NK-92 (cell line): Measurements from ENCODE around the gene SH2D2A.

Source experiments
- DNase-seq: peaks from one replicate; lab custom pipeline; 2025; ENCODE audit not compliant: unreplicated experiment; lab: John Stamatoyannopoulos, UW

The SH2D2A gene

DNA sequence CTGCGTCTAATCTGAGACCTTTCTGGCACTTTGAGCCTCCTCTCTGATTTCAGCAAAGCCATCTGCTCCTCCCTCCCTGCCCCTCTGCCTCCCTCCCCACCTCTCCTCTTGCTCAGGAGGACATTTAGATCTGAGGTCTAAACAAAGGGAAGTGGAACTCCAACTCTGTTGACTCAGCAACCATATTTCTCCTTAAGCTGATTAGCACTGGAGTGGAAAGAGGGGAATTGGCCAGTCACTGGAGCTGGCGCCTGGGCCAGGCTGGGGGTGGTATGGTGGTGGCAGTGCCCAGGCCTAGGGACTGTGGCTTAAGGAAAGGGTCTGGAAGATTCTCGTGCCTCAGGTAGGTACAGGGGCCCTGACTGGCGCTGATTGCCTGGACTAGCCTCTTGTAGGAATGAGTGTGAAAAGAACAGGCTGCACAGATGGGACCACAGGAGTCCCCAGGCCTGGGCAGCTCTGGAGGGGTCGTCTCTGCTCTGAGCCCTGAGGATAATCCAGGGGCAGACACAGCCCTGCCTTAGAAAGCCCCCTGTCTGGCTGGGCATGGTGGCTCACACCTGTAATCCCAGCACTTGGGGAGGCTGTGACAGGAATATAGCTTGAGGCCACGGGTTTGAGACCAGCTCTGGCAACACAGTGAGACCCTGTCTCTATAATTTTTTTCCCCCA lies 11.9 kb downstream of the SH2D2A start:
- DNase-seq = no peak

- no peak for DNase-seq
Observed at GRCh38 chr1:156804026-156804425, 12.6 kb downstream of the SH2D2A start.

- no peak for DNase-seq
Observed at GRCh38 chr1:156803086-156803851, 13.4 kb downstream of the SH2D2A start.

DNA sequence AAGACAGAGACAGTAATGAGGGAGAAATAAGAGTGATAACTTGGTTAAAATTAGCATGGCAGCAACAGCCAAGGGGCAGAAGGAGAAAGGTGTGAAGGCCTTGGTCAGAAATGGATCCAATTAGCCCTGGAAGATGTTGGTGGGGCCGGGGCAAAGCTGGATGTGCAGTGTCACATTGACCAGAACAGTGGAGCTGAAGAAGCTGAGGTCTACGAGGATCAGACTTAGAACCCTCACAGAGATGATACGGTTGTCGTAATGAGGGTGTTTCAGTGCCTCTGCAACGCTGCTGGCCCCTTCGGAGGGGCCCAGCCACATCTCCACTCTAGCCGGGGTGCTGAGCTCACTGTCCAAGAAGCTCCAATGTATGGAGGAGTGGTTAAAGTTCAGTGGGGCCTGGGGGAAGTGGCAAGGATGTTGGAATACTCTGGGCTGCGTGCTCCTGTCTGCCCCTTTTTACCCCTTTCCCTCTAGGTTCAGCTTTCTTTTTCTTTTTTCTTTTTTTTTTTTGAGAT lies 14.2 kb downstream of the SH2D2A start:
- DNase-seq = no peak

GRCh38 chr1:156801409-156802121 lies 15.1 kb downstream of the SH2D2A start:
- DNase-seq = no peak

- no peak for DNase-seq
Observed at GRCh38 chr1:156797212-156797871, 19.3 kb downstream of the SH2D2A start.

DNA sequence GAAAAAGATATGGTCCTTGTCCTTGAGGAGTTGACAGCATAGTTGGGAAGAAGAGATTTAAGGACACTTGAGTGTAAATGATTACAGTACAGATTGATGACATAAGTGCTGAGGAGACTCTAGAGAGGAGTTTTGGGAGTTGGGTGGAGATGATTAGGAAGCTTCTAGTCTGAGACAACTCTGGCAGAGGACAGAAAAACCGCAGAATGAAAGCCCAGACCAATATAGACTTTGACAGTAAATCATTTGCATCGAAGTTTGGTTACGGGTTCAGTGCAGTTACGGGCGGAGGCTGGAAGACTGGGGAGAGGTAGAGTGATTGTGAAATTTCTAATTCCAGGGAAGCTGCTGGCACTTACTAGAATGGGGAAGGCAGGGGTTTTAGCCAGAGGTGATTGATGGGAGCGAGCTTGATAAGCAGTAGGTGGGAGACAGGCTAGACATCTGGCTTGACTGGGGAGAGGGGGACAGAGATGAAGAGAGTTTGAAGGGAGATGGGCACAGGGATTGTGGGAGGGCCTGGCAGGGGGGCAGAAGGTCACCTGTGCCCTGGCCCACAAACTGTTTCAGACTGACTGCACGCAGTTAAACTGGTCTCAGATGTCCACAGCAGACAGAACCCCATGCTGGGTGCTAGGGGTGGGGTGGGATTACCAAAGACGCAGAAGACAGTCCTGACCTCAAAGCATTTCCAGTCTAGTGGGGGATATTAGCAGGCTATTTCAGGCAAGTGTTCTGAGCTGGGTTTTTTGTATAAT lies 20.1 kb downstream of the SH2D2A start:
- no peak for DNase-seq

DNA sequence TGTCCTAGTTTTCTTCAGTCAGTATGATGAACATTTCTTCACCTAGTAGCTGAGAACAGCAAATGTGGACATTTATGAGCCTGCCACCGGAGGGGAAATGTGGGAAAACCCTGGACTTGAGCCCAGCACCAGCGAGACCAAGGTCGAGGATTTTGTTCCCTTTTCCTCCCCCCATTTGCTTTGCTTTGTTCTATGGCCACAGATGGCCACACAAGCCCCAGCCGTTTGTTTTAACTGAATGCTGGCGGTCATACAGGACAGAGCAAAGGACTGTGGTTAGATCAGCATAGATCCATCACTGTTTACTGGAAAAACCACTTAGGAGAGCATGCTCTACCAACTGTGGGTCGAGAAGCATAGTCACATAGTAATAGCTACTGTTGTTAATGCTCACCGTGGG lies 20.9 kb downstream of the SH2D2A start:
- no peak for DNase-seq

DNA sequence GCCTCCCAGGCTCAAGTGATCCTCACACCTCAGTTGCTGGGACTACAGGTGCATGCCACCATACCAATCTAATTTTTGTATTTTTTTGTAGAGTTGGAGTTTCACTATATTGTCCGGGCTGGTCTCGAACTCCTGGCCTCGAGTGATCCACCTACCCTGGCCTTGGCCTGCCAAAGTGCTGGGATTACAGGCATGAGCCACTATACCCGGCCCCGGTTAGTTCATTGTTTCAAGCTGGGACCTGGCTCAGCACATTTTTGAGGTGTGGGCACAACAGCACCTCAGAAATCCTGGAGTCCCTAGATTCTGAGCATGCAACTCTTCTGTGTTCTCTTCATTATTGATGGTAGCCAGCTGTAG lies 21.3 kb downstream of the SH2D2A start:
- DNase-seq = no peak

DNA sequence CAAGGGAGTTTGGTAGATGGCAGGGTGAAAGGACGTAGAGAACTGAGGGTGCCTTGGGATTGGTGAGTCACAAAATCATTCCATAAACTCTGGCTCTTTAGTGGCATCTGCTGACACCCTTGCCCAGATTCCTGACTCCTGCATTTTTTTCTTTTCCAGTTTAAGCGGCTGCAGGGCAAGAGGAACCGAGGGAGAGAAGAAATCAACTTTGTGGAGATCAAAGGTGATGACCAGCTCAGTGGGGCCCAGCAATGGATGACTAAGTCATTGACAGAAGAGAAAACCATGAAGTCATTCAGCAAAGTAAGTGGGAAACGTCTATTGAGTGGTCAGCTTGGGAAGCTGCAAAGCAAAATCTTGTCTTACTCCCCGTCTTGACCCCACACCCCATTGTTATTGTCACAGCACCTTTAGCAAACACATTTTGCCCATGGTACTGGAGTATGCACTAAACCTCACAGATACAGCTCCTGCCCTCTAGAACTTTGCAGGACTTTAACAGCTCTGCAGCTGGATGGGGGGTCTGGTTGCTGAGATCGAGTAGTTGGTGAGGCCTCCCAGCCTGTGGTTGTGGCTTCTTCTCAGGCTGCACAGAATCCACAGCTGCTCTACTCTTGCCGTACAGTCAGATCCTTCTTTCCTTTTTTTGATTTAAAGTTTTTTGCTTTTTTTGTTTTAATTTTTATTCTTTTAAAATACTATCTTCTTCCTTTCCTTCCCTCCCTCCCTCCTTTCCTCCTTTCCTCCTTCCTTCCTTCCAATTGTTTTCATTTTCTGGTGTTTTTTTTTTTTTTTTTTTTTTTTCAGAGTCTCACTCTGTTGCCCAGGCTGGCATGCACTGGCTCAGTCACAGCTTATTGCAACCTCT lies 21.9 kb downstream of the SH2D2A start:
- DNase-seq = no peak

DNA sequence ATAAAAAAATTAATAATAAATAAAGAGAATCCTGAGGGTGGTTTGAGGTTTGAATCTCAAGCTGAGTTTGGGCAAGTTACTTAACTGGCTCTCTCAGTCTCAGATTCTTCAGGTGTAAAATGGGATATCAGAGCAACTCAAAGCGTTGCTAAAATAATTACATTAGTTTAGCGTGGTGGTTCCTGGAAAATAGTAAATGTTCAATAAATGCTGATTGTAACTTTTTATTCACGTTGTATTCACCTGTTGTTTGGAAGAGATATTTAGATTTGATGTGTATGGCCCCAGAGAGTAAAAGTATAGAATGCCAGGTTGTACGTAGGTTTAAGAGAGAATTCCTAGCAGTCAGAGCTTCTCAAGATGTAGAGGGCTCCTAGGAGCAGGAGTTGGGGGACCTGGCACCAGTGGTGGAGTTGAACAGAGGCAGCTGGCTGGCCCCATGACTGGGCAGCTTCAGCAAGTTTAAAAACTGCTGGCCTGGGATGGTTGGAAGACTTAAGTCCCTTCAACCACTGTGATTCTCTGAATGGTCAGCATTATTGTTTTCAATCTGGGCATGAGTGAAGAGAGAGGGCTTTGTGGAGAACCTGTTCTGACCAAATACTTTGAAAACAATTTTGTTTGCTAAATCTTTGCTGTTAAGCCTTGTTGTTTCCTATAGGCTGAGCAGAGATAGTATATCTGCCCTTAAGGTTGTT lies 26.9 kb downstream of the SH2D2A start:
- DNase-seq = no peak

GRCh38 chr1:156788136-156788535 lies 28.5 kb downstream of the SH2D2A start:
- DNase-seq = no peak

- DNase-seq = no peak
Observed at GRCh38 chr1:156786640-156787039, 30.0 kb downstream of the SH2D2A start.

DNA sequence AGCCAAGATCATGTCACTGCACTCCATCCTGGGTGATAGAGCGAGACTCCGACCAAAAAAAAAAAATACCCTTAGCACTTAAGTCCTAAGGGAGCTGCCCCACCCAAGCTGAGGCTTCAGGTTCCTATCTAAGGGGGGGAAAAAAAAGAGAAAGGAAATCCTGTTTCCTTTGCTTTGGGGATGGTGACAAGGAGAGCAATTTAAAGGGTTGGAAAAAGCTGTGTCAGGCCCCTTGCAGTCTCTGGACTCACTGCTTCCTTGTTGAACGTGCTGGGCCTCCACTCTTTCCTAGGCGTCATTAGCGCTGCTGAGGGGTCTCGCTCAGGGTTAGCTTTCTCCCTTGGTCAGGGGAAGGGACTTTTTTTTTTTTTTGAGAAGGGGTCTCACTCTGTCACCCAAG lies 31.2 kb downstream of the SH2D2A start:
- no peak for DNase-seq

DNA sequence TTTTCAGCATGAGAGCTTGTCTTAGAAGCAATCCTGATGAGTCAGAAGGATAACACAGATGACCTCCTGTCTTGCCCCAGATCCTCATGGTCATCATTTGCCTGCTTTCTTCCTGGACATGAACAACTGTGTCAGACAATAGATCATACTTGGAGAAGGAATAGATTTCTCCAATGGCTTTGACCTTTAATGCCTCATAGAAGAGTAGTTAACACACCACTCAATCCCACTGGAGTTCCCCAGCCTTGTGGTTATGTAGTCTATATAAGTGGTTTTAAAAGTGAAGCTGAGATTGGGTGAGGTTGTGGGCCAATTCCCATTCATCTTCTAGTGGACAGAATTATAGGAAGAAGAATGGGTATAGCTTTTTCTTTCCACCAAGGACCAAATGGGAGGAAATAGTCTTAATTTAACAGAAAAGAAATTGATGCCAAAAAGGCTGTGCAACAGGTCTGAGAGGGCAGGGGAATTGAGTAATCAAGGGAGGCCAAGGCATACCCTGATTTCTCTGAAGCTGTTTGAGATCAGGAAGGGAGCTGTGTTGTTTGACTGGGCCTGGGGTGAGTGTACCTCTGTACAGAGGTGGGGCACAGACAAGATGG lies 35.0 kb downstream of the SH2D2A start:
- DNase-seq = no peak

DNA sequence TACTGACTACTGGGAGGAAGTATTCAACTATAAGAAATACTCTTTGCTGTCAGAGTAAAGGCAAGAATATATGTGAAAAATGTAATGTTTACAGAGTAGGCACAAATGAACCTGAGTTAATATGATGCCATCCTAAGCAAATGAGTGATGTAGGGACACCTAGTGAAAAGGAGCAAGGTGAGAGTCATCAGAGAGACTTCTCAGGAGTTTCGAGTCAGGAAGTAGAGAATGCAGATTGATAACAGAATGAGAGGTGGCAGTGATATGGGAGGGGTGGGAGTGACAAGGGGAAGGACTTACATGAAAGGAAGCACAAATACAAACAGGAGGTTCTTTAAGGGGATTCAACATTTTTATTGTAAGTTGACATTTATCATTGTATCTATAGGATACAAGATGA lies 39.1 kb downstream of the SH2D2A start:
- DNase-seq = no peak

DNA sequence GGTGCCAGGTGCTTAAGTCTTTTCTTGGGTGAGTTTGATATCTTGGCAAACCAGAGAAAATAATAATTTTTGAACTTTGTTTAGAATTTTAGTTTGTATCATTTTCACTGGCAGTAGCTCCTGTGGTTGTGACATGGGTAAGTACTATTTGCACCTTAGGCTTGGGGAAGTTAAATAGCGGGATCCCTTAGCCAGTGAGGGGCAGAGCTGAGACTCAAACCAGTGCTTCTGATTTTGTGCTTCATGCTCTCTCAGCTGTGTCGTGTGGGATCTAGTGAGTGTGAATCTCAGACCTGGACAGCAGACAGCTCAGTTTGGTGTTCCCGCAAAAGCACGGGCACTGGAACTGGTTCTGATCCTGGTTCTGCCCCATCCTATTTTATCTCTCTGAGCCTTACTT lies 39.7 kb downstream of the SH2D2A start:
- no peak for DNase-seq

GRCh38 chr1:156775799-156776198 lies 40.8 kb downstream of the SH2D2A start:
- no peak for DNase-seq

DNA sequence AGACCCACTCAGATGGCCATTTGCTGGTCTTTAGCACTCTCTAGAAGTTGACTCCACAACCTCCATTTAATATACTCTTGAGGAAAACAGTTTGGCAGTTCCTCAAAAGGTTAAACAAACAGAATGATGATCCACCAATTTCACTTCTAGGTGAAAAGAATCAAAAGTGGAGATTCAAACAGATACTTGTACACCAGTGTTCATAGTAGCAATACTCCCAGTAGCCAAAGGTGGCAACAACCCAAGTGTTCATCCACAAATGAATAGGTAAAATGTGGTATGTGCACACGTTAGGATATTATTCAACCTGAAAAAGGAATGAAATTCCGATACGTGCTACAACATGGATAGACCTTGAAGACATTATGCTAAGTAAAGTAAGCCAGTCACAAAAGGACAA lies 43.0 kb downstream of the SH2D2A start:
- DNase-seq = no peak
